AG04450 (cell line): Measurements from ENCODE around the gene DKK2. TPM values are rescaled to one million over a fixed set of nuclear protein-coding genes. Genes with fewer than 3 reads are reported as not detected.

Experiments
- CTCF ChIA-PET: fragments of 300-600, 350-600 bp; formaldehyde crosslinking; extraction: SDS; loops from one replicate; lab custom pipeline; 2022; ENCODE audit warnings: antibody characterized with exemption, inconsistent platforms; lab: Charles Lee
- POLR2A ChIA-PET: fragments of 350-600 bp; formaldehyde crosslinking; extraction: SDS; loops from one replicate; lab custom pipeline; 2021; ENCODE audit warnings: antibody characterized with exemption, inconsistent platforms; lab: Yijun Ruan, JAX
- DNase-seq: peaks from one replicate; pipeline ENCODE4 v3.0.0-alpha.2; 2011; ENCODE audit warnings: low read depth, low spot score
- H3K27ac ChIP-seq: one replicate; pipeline ENCODE4 v1.5.1; 2012; ENCODE audit warnings: low read depth, low read length, control low read depth
- H3K27me3 ChIP-seq: one replicate; pipeline ENCODE4 v1.6.0; 2012; ENCODE audit warnings: low read length; ENCODE audit not compliant: control insufficient read depth, insufficient read depth
- H3K4me3 ChIP-seq: 2 replicates; pipeline ENCODE4 v1.5.1; 2011; ENCODE audit warnings: mild to moderate bottlenecking, low read depth, low read length, control low read depth
- H3K9me3 ChIP-seq: 2 replicates; pipeline ENCODE4 v1.5.1; 2012; ENCODE audit warnings: low read length; ENCODE audit not compliant: control insufficient read depth, insufficient read depth
- CTCF ChIP-seq: IDR thresholded peaks from 2 replicates; pipeline ENCODE4 v1.5.1; 2011; ENCODE audit warnings: low read depth, low read length, control low read depth, inconsistent platforms
- polyA plus RNA-seq: library from polyadenylated mRNA; depleted of rRNA; stranded (reverse); fragments of >200 nt; gene quantifications from 2 replicates; pipeline ENCODE4 v1.2.3, GENCODE V29; 2011

The DKK2 gene
- polyA plus RNA-seq, 1 experiment = 0.74 TPM

- H3K9me3 ChIP-seq = no peaks in the 10 kb centered on the region; the same call in 1 of the 2 replicates
- ChIA-PET POLR2A (no interaction called here), CTCF (interaction anchor here (0.6 to 2.9 kb wide), 5 partner anchors 14 to 728 kb away, joined by 3 to 12 read pairs (median 4); no protein-coding TSS in a partner anchor)
- peaks cover 41% of the 10 kb centered on the region for H3K27me3 ChIP-seq
- TF ChIP-seq CTCF = no peak
- no peak for DNase-seq
- H3K27ac ChIP-seq = no peak overlapping the region
- H3K4me3 ChIP-seq = peak overlapping the region; percentile 50
Measured at GRCh38 chr4:107036584-107037198, 578 bp upstream of the DKK2 start.

- Histone ChIP-seq H3K27ac (no peak overlapping the region), H3K27me3 (peaks cover 41% of the 10 kb centered on the region), H3K4me3 (peak overlapping the region; percentile 50), H3K9me3 (no peaks in the 10 kb centered on the region; the same call in 1 of the 2 replicates)
- ChIA-PET POLR2A (no interaction called here), CTCF (interaction anchor here (2.1 to 2.9 kb wide), 2 partner anchors 16 to 148 kb away, joined by 7 to 12 read pairs; no protein-coding TSS in a partner anchor)
- DNase-seq = no peak
- TF ChIP-seq CTCF = no peak
Measured at GRCh38 chr4:107034996-107035818, 906 bp downstream of the DKK2 start.

DNA sequence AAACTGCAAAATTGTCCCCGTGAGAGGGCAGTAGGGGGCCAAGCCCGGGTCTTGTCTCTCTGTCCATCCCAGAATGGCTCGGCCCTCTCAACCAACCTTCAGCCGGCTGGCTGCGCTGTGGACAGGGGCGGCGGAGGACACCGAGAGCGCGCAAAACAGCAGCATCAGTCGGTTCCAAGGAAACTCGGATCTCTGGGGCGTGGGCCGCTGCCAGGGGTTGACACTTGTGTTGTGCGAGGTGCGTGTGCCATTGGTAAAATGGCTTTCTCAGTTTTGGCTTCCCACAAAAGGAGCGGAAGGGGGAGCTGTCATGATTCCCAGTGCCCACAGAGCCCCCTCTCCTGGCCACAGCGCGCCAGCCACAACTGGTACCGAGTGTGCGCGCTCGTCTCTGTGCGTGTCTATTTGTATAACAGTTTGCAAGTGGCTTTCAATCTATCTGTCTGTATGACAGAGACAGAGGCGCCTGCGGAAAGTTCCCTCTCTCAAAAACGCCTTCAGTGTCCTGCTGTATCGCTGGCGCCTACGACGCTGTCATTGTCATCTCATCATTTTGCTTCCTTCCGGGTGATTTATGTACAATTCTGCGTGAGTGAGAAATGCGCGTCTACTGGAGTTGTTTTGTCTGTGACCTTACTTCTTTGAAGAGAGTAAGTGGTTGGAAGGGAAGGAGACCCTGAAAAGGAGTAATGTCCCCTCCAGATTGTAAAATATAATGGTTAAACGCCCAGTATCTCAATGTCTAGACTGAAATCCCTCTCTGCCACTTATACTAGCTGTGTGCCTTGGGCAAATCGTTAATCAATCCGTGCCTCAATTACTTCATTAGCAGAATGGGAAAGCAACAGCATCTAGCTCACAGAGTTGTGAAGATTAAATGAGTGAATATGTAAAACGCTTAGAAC, 1.8 kb downstream of the DKK2 start:
- H3K27me3 ChIP-seq = peaks cover 41% of the 10 kb centered on the region
- H3K27ac ChIP-seq = no peak overlapping the region
- no peak overlapping the region for H3K4me3 ChIP-seq
- no peaks in the 10 kb centered on the region; the same call in 1 of the 2 replicates for H3K9me3 ChIP-seq
- DNase-seq = no peak
- ChIA-PET CTCF (interaction anchor here (2.9 kb wide), 1 partner anchor 148 kb away, joined by 12 read pairs; no protein-coding TSS in a partner anchor), POLR2A (no interaction called here)
- TF ChIP-seq CTCF = no peak

DNA sequence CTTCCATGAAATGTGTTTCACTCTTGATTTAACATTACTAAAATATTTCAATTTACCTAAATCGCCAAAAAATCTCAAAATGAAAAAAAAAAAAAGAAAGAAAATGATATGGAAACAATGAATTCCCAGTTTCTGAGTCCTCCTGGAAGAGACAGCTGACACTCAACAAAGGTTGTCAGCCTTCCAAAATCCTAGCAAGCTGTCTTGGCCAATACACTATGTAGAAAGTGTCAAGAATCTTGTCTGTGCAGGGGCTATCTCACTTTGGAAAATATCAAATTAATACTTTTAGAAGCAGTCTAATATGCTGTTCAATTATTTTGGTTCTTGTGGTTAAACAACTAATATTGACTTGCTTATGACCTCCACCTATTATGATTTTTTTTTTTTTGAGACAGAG, 8.7 kb downstream of the DKK2 start:
- Histone ChIP-seq H3K27me3 (no peaks in the 10 kb centered on the region), H3K4me3 (no peak overlapping the region), H3K27ac (no peak overlapping the region), H3K9me3 (no peaks in the 10 kb centered on the region)
- DNase-seq = no peak
- ChIA-PET POLR2A (no interaction called here), CTCF (no interaction called here)
- no peak for TF ChIP-seq CTCF
